Measurements from ENCODE around the gene BOLA1. TPM values are rescaled to one million over a fixed set of nuclear protein-coding genes. Genes with fewer than 3 reads are reported as not detected.

The BOLA1 gene
- total RNA-seq, 1 experiment from 2014 or later = 6.0 TPM

DNA sequence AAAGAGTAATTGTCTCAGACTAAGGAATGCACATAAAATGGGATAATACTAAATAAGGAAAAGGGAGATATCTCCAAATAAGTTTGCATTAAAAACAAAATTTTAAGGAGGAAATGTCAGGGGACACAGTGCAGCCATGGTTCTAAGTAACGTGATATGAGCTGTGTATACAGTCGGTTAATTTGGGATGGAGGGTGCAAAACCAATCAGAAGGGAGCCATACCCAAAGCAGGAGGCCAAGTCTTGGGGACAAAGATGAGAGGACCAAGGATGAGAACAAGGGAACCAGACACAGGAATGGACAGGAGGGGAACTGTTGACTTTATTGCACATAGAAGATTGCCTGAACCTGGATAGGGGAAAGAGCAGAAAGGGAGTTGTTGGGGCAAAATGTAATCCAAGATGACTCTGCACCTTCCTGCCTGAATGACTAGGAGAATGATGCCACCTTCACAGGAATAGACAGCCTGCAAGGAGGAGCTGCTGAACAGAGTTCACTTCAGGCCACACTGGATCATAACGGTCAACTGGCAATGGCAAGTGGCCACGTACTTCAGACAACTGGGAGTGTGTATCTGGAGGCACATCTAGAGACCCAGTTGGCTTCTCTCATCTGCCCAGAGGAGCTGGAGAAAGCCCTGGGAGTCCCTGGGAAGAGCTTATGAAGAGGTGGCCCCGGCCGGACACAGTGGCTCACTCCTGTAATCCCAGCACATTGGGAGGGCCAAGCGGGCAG lies 22.0 kb upstream of the BOLA1 start:
- no peaks in the 10 kb centered on the region for H3K4me1 Mint-ChIP-seq
- Histone ChIP-seq H2BK12ac (ENCODE audit: insufficient read length, low read depth, low read length) (no peak overlapping the region), H3K9me3 (ENCODE audit: control insufficient read depth, low read depth, low read length) (no peaks in the 10 kb centered on the region), H3K4ac (ENCODE audit: low read depth, low read length) (no peak overlapping the region), H3K79me2 (ENCODE audit: insufficient read depth, low read length) (no peaks in the 10 kb centered on the region), H3K27me3 (ENCODE audit: insufficient read depth, low read length) (no peaks in the 10 kb centered on the region), H4K8ac (replicated peaks; ENCODE audit: insufficient read length, low read depth, low read length) (no peak overlapping the region), H4K20me1 (ENCODE audit: control insufficient read depth, insufficient read depth, insufficient read length) (no peaks in the 10 kb centered on the region), H3T11ph (ENCODE audit: low read length) (no peak overlapping the region), H3K56ac (ENCODE audit: insufficient read length, low read depth, low read length) (no peak overlapping the region), H2AFZ (ENCODE audit: low read length) (no peak overlapping the region), H3K18ac (ENCODE audit: insufficient read length, low read depth, low read length) (no peak overlapping the region), H2BK20ac (ENCODE audit: low read depth, low read length, poor library complexity, severe bottlenecking) (no peak overlapping the region), H3K9ac (ENCODE audit: extremely low read depth, insufficient read length, low read length) (no peak overlapping the region), H2BK15ac (ENCODE audit: low read depth, low read length) (no peak overlapping the region), H3K79me1 (ENCODE audit: insufficient read depth, low read depth, low read length, poor library complexity, severe bottlenecking) (no peaks in the 10 kb centered on the region), H2AK5ac (ENCODE audit: insufficient read length, low read length) (no peak overlapping the region), H4K91ac (ENCODE audit: insufficient read length, low read depth, low read length) (no peak overlapping the region), H2BK120ac (ENCODE audit: low read depth, low read length, poor library complexity, severe bottlenecking) (no peak overlapping the region), H3K14ac (ENCODE audit: insufficient read depth, low read length) (no peak overlapping the region), H3K23ac (ENCODE audit: insufficient read length, low read depth, low read length) (no peak overlapping the region), H3K4me1 (ENCODE audit: insufficient read depth, low read length) (no peaks in the 10 kb centered on the region), H4K5ac (ENCODE audit: insufficient read length, low read depth, low read length) (no peak overlapping the region), H3K23me2 (ENCODE audit: insufficient read length, low read depth, low read length, poor library complexity, severe bottlenecking) (no peaks in the 10 kb centered on the region), H3K4me2 (ENCODE audit: insufficient read depth, insufficient read length, low read length) (no peak overlapping the region), H3K27ac (ENCODE audit: insufficient read length, low read depth, low read length) (no peak overlapping the region), H2BK5ac (ENCODE audit: insufficient read length, low read length) (no peak overlapping the region)
- H3K36me3 Mint-ChIP-seq (ENCODE audit: insufficient read depth in 1 of 3, low read depth in 3 of 3) = no peaks in the 10 kb centered on the region
- no peak for DNase-seq
- no peak overlapping the region for H3K4me3 Mint-ChIP-seq
- H3K9me3 Mint-ChIP-seq = no peaks in the 10 kb centered on the region
- TF ChIP-seq, protein P1, sequence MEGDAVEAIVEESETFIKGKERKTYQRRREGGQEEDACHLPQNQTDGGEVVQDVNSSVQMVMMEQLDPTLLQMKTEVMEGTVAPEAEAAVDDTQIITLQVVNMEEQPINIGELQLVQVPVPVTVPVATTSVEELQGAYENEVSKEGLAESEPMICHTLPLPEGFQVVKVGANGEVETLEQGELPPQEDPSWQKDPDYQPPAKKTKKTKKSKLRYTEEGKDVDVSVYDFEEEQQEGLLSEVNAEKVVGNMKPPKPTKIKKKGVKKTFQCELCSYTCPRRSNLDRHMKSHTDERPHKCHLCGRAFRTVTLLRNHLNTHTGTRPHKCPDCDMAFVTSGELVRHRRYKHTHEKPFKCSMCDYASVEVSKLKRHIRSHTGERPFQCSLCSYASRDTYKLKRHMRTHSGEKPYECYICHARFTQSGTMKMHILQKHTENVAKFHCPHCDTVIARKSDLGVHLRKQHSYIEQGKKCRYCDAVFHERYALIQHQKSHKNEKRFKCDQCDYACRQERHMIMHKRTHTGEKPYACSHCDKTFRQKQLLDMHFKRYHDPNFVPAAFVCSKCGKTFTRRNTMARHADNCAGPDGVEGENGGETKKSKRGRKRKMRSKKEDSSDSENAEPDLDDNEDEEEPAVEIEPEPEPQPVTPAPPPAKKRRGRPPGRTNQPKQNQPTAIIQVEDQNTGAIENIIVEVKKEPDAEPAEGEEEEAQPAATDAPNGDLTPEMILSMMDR (conservative IDR thresholded peaks at IDR 0.05) = no peak
- H3K27ac Mint-ChIP-seq = no peak overlapping the region; a peak in 1 of 7 replicates
- WGBS (ENCODE audit: extremely low coverage, insufficient read length, low lambda C conversion rate) = no CpG with 5 or more reads among the region's 7 CpGs
- no peaks in the 10 kb centered on the region for H3K27me3 Mint-ChIP-seq (ENCODE audit: low read depth)

Data from H9 (cell line).